Osteocyte (in vitro differentiated cells): ENCODE data around the gene CEP68. TPM values are rescaled to one million over a fixed set of nuclear protein-coding genes. Genes with fewer than 3 reads are reported as not detected.

ENCODE experiments used
- DNase-seq: peaks from one replicate; pipeline ENCODE4 v3.0.0; 2021; ENCODE audit warnings: mixed read lengths; ENCODE audit not compliant: unreplicated experiment; ENCODE audit errors: extremely low spot score
- H3K27ac Mint-ChIP-seq: one replicate; pipeline ENCODE4 v1.8.0; 2021; ENCODE audit warnings: mild to moderate bottlenecking, mixed read lengths; ENCODE audit not compliant: unreplicated experiment
- H3K27me3 Mint-ChIP-seq: one replicate; pipeline ENCODE4 v1.8.0; 2021; ENCODE audit warnings: mixed read lengths; ENCODE audit not compliant: unreplicated experiment
- H3K36me3 Mint-ChIP-seq: one replicate; pipeline ENCODE4 v1.8.0; 2021; ENCODE audit warnings: mixed read lengths; ENCODE audit not compliant: unreplicated experiment
- H3K4me1 Mint-ChIP-seq: one replicate; pipeline ENCODE4 v1.8.0; 2021; ENCODE audit warnings: mixed read lengths; ENCODE audit not compliant: unreplicated experiment
- H3K4me3 Mint-ChIP-seq: one replicate; pipeline ENCODE4 v1.8.0; 2021; ENCODE audit warnings: mild to moderate bottlenecking, moderate library complexity, mixed read lengths; ENCODE audit not compliant: unreplicated experiment
- H3K9me3 Mint-ChIP-seq: one replicate; pipeline ENCODE4 v1.8.0; 2021; ENCODE audit warnings: mixed read lengths; ENCODE audit not compliant: unreplicated experiment
- CTCF ChIP-seq: fragments of 200-600 bp; sonication (generic); IDR thresholded peaks from 2 replicates; pipeline ENCODE4 v1.5.0; 2021; ENCODE audit warnings: antibody characterized with exemption, mild to moderate bottlenecking, moderate library complexity
- total RNA-seq: library from RNA; stranded (reverse); gene quantifications from 2 replicates; pipeline ENCODE4 v1.2.1, GENCODE V29; 2021

The CEP68 gene
- total RNA-seq, 1 donor from 2014 or later, result 20.7 TPM

GRCh38 chr2:65053199-65053598 lies 3.0 kb upstream of the CEP68 start:
- Mint-ChIP-seq H3K27me3 (no peaks in the 10 kb centered on the region), H3K9me3 (peaks cover under 1% of the 10 kb centered on the region), H3K4me1 (peaks cover 14% of the 10 kb centered on the region), H3K27ac (no peak overlapping the region), H3K4me3 (no peak overlapping the region), H3K36me3 (peaks cover 3% of the 10 kb centered on the region)
- DNase-seq, result no peak
- no peak for TF ChIP-seq CTCF

GRCh38 chr2:65054749-65055421 lies 1.3 kb upstream of the CEP68 start:
- peaks cover 20% of the 10 kb centered on the region for H3K4me1 Mint-ChIP-seq
- H3K4me3 Mint-ChIP-seq, result peak overlapping the region; percentile 10
- TF ChIP-seq CTCF, result no peak
- H3K27ac Mint-ChIP-seq, result no peak overlapping the region
- H3K9me3 Mint-ChIP-seq, result no peaks in the 10 kb centered on the region
- no peaks in the 10 kb centered on the region for H3K36me3 Mint-ChIP-seq
- H3K27me3 Mint-ChIP-seq, result no peaks in the 10 kb centered on the region
- no peak for DNase-seq

- Mint-ChIP-seq H3K4me1 (peaks cover 20% of the 10 kb centered on the region), H3K9me3 (no peaks in the 10 kb centered on the region), H3K27ac (peak overlapping the region; percentile 74), H3K4me3 (peak overlapping the region; percentile 97), H3K36me3 (no peaks in the 10 kb centered on the region), H3K27me3 (no peaks in the 10 kb centered on the region)
- no peak for DNase-seq
- TF ChIP-seq CTCF, result no peak
These were observed 598 bp upstream of the CEP68 start for GRCh38 chr2:65055422-65056214.

GRCh38 chr2:65057054-65057375 lies 799 bp downstream of the CEP68 start:
- peaks cover 23% of the 10 kb centered on the region for H3K4me1 Mint-ChIP-seq
- DNase-seq, result no peak
- H3K27me3 Mint-ChIP-seq, result no peaks in the 10 kb centered on the region
- H3K36me3 Mint-ChIP-seq, result no peaks in the 10 kb centered on the region
- H3K27ac Mint-ChIP-seq, result peak overlapping the region; percentile 67
- no peak for TF ChIP-seq CTCF
- peak overlapping the region; percentile 82 for H3K4me3 Mint-ChIP-seq
- no peaks in the 10 kb centered on the region for H3K9me3 Mint-ChIP-seq

GRCh38 chr2:65057391-65058052 lies 1.3 kb downstream of the CEP68 start:
- H3K27ac Mint-ChIP-seq, result peak overlapping the region; percentile 67
- peaks cover 24% of the 10 kb centered on the region for H3K4me1 Mint-ChIP-seq
- peak overlapping the region; percentile 82 for H3K4me3 Mint-ChIP-seq
- H3K9me3 Mint-ChIP-seq, result no peaks in the 10 kb centered on the region
- H3K27me3 Mint-ChIP-seq, result no peaks in the 10 kb centered on the region
- TF ChIP-seq CTCF, result no peak
- H3K36me3 Mint-ChIP-seq, result no peaks in the 10 kb centered on the region
- DNase-seq, result no peak
